HL-60 (cell line): ENCODE data around the gene PLAGL1.
"Not testable (repeated sequence)": the region's sequence is repeated elsewhere in the genome, so short reads cannot be mapped to it uniquely, and the experiment has no call there.

ENCODE experiments used
- DNase-seq, 2 experiments: peaks; one replicate each; pipeline ENCODE4 v3.0.0-alpha.2; 2010 to 2020; ENCODE audit warnings: low read depth in 1 of 2, low spot score in 1 of 2
- H3K27ac ChIP-seq: fragments of 250-450 bp; sonication (Bioruptor Pico); replicated peaks from 2 replicates; pipeline ENCODE4 v1.5.1; 2020; ENCODE audit warnings: mild to moderate bottlenecking, moderate library complexity
- H3K27me3 ChIP-seq: fragments of 250-450 bp; sonication (Bioruptor Pico); 2 replicates; pipeline ENCODE4 v1.5.1; 2021; ENCODE audit warnings: mild to moderate bottlenecking, moderate library complexity; ENCODE audit not compliant: insufficient read depth, poor library complexity, severe bottlenecking
- H3K4me3 ChIP-seq: replicated peaks from 2 replicates; pipeline ENCODE4 v1.5.1; 2011; ENCODE audit warnings: mild to moderate bottlenecking, control low read depth, low read length; ENCODE audit not compliant: insufficient read depth
- CTCF ChIP-seq: IDR thresholded peaks from one replicate; pipeline ENCODE4 v1.5.1; 2011; ENCODE audit warnings: low read length, control low read depth, inconsistent platforms; ENCODE audit not compliant: insufficient read depth
- GABPA ChIP-seq: IDR thresholded peaks from 2 replicates; pipeline ENCODE4 v1.6.1; 2012; ENCODE audit warnings: low read depth
- POLR2AphosphoS5 ChIP-seq: IDR thresholded peaks from 2 replicates; pipeline ENCODE4 v1.6.1; 2012; ENCODE audit warnings: low read depth
- REST ChIP-seq: IDR thresholded peaks from 2 replicates; pipeline ENCODE4 v1.6.1; 2012; ENCODE audit warnings: low read depth; ENCODE audit not compliant: insufficient replicate concordance
- SPI1 ChIP-seq: IDR thresholded peaks from 2 replicates; pipeline ENCODE4 v1.6.1; 2012; ENCODE audit warnings: low read depth, mild to moderate bottlenecking, borderline replicate concordance

Gene PLAGL1

GRCh38 chr6:143934331-143934730 lies 73.7 kb downstream of the PLAGL1 start:
- H3K27ac ChIP-seq, result no peak overlapping the region
- DNase-seq, result no peak
- H3K27me3 ChIP-seq, result no peaks in the 10 kb centered on the region
- no peak for TF ChIP-seq SPI1
- no peak for TF ChIP-seq REST
- no peak for TF ChIP-seq GABPA
- TF ChIP-seq POLR2AphosphoS5, result no peak
- no peak for TF ChIP-seq CTCF
- no peak overlapping the region for H3K4me3 ChIP-seq

GRCh38 chr6:143929975-143930374 lies 78.1 kb downstream of the PLAGL1 start:
- no peak for TF ChIP-seq CTCF
- no peak for TF ChIP-seq SPI1
- TF ChIP-seq GABPA, result no peak
- TF ChIP-seq REST, result no peak
- no peak for TF ChIP-seq POLR2AphosphoS5
- H3K27me3 ChIP-seq, result no peaks in the 10 kb centered on the region
- no peak for DNase-seq
- no peak overlapping the region for H3K27ac ChIP-seq
- no peak overlapping the region for H3K4me3 ChIP-seq

- no peak overlapping the region for H3K27ac ChIP-seq
- peak; percentile 74 for TF ChIP-seq SPI1
- TF ChIP-seq REST, result no peak
- DNase-seq, result no peak
- H3K4me3 ChIP-seq, result no peak overlapping the region
- H3K27me3 ChIP-seq, result no peaks in the 10 kb centered on the region
Observed at GRCh38 chr6:143928853-143929252, 79.2 kb downstream of the PLAGL1 start.

GRCh38 chr6:143917026-143917425 lies 91.0 kb downstream of the PLAGL1 start:
- H3K27me3 ChIP-seq, H3K27ac ChIP-seq, DNase-seq, H3K4me3 ChIP-seq: not testable (repeated sequence)
